ENCODE data around the gene RASSF1. TPM values are rescaled to one million over a fixed set of nuclear protein-coding genes. Genes with fewer than 3 reads are reported as not detected.

Gene RASSF1
- total RNA-seq, 1 donor from 2014 or later, result 39.5 TPM

DNA sequence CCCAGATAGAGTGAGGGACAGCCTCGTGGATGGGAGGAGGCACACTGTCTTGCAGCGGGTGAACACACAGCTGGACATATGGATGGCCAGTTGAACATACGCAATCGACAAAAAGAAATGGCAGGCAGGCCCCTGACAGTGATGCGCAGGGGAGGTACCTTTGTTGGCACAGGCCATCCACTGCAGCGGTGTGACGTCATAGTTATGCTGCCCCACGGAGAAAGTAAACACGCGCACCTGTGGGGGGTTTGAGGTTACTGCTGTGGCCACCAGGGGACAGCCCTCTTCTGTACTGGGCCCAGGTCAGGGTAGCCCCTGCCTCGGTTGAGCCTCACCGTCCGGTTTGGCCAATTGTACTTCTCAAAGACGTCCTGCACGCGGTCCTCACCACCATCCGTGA is 38.1 kb upstream of the RASSF1 start:
- H3K4me3 ChIP-seq, result no peak overlapping the region
- DNase-seq, result no peak
- TF ChIP-seq, protein P1, sequence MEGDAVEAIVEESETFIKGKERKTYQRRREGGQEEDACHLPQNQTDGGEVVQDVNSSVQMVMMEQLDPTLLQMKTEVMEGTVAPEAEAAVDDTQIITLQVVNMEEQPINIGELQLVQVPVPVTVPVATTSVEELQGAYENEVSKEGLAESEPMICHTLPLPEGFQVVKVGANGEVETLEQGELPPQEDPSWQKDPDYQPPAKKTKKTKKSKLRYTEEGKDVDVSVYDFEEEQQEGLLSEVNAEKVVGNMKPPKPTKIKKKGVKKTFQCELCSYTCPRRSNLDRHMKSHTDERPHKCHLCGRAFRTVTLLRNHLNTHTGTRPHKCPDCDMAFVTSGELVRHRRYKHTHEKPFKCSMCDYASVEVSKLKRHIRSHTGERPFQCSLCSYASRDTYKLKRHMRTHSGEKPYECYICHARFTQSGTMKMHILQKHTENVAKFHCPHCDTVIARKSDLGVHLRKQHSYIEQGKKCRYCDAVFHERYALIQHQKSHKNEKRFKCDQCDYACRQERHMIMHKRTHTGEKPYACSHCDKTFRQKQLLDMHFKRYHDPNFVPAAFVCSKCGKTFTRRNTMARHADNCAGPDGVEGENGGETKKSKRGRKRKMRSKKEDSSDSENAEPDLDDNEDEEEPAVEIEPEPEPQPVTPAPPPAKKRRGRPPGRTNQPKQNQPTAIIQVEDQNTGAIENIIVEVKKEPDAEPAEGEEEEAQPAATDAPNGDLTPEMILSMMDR (IDR thresholded peaks at IDR 0.05), result no peak
- H3K27ac ChIP-seq, result no peak overlapping the region
- H3K9me3 ChIP-seq, result no peaks in the 10 kb centered on the region
- intact Hi-C loops (cut with DNase I), result no loop called here
- ATAC-seq, result no peak
- H3K36me3 ChIP-seq, result peaks cover 33% of the 10 kb centered on the region
- H3K27me3 ChIP-seq (ENCODE audit: low read depth), result no peaks in the 10 kb centered on the region
- H3K4me1 ChIP-seq, result no peaks in the 10 kb centered on the region

DNA sequence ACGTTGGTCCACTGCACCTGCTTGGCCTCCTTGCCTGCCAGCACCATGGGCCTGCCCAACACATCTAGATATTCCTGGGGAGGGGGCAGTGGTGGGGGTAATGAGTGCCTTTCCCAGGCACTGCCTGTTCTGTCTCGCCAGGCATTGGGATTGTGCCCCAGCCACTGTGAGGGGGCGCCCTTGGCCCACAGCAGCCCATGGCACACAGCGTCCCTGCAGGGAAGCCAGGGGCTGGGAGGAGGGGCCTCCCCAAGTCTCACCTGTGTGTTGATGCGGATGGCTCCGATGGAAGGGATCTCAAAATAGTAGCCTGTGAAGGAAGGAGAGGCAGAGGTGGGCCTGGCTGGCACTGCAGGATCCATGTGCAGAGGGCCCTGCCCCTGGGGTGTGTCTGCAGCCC is 37.4 kb upstream of the RASSF1 start:
- Histone ChIP-seq H3K4me3 (no peak overlapping the region), H3K36me3 (peaks cover 30% of the 10 kb centered on the region), H3K9me3 (no peaks in the 10 kb centered on the region), H3K27ac (no peak overlapping the region), H3K4me1 (no peaks in the 10 kb centered on the region), H3K27me3 (ENCODE audit: low read depth) (no peaks in the 10 kb centered on the region)
- intact Hi-C loops (cut with DNase I), result no loop called here
- TF ChIP-seq, protein P1 (IDR thresholded peaks at IDR 0.05), result no peak
- ATAC-seq (no peak), DNase-seq (no peak)

DNA sequence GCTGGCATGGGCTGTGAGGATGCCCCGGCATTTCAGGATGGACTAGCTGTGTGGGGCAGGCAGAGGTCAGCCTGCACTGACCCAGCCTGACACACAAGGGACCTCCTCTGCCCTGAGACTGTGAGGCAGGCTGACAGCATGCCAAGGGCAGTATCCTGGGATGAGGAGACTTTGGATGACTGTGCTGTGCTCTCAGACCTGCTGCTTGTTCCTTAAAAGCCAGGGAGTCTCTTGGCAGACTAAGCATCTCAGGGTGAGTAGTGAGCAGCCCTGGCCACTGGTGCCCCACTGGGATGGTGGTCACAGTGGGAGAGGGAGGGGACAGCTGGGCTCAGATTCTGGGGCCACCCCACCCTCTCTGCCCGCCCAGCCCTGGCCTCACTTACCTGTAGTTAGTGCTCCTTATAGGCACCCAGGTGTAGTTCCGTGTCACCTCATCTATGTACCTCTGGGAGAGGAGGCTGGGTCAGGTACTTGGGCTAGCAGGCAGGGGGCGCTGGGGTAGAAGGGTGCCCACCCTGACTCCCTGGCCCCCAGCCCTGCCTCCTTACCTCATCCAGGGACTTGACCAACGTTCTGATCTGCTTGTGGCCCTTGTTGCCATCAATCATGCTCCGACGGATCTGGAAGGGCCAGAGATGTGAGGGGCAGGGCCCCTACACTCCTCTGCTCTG is 34.8 kb upstream of the RASSF1 start:
- Histone ChIP-seq H3K4me1 (no peaks in the 10 kb centered on the region), H3K4me3 (no peak overlapping the region), H3K9me3 (no peaks in the 10 kb centered on the region), H3K27ac (no peak overlapping the region), H3K36me3 (peaks cover 26% of the 10 kb centered on the region), H3K27me3 (ENCODE audit: low read depth) (no peaks in the 10 kb centered on the region)
- intact Hi-C loops (cut with DNase I), result no loop called here
- DNase-seq (no peak), ATAC-seq (no peak)
- TF ChIP-seq, protein P1 (IDR thresholded peaks at IDR 0.05), result no peak

DNA sequence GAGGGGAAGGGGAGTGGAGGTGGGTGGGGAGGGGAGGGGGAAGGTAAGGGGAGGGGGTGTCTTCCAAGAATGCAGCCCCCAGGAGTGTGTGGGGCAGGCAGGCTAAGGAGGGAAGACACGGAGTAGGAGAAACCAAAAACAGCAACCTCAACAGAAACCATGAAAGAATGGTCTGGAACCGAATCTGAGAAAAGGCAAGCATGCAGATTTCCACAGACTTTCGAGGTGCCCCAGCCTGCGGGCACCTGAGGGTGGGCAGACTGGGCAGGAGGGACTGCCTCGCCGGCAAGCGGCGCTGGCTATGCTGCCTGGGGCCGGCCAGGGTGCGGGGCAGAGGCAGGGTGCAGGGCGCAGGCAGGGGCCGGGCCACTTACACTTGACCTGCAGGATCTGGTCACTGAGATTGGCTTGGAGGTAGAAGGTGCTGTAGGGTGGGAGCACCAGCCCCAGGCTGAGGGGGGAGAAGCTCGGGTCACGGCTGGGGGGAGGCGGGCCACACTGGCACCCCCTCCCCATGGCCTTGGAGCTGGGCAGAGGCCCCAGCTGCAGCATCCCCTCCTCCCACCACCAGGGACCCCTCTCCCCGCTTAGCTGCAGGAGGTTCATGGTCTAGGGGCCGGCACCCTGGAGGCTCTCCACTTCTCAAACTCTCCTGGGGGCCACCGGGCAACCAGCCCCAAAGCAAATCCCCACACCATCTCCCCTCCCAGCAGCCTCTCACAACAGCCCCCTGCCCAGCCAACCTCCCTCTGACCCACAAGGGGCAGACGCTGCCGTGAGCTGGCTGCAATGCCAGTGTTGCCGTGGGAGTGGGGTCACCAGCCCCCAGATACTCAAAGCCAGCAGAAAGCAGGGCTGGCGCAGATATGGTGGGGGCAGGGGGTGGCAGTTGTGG is 34.0 kb upstream of the RASSF1 start:
- intact Hi-C loops (cut with DNase I), result no loop called here
- Histone ChIP-seq H3K27ac (no peak overlapping the region), H3K27me3 (ENCODE audit: low read depth) (no peaks in the 10 kb centered on the region), H3K4me1 (no peaks in the 10 kb centered on the region), H3K36me3 (peaks cover 22% of the 10 kb centered on the region), H3K4me3 (no peak overlapping the region), H3K9me3 (no peaks in the 10 kb centered on the region)
- DNase-seq, result no peak
- TF ChIP-seq, protein P1 (IDR thresholded peaks at IDR 0.05), result no peak
- ATAC-seq, result peak in 1 of 2 donors; percentile 7

DNA sequence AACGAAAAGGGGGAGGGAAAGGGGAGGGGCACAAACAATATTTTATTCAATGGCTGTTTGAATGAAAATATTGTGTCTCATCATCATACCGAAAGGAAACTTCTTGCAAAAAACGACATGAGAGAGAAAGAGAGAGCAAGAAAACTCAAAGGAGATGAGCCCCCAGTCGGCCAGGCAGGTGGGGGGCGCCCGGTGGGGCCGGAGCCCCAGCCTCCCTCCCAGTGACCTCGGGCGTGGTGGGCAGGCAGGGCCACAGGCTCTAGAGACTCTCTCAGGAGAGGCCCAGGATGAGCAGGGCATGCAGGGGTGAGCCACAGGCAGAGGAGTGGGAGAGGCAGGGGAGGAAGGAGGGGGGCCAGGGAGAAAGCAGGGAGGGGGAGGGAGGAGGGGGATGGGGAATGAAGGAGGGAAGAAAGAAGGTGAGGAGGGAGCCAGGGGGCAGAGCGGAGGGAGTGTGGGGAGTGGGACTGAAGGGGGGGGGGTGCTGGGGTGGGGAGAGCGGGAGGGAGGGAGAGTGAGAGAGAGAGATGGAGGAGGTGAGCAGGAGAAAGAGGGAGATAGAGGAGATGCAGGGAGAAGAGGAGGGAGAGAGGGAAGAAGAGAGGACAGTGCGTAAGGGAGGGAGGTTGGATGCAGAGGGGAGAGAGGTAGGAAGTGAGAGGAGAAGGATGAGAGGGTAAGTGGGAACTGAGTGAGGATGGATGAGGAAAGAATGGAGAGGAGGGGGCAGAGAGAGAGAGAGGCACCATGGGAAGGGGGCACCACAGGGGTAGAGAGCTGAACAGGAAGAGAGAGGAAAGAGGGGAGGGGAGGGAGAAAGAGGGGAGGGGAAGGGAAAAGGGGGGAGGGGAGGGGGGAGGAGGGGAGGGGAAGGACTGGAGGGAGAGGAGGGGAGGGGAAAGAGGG is 32.8 kb upstream of the RASSF1 start:
- TF ChIP-seq, protein P1 (IDR thresholded peaks at IDR 0.05), result no peak
- DNase-seq (no peak), ATAC-seq (no peak)
- Histone ChIP-seq H3K9me3 (no peaks in the 10 kb centered on the region), H3K4me1 (no peaks in the 10 kb centered on the region), H3K27me3 (ENCODE audit: low read depth) (no peaks in the 10 kb centered on the region), H3K4me3 (no peak overlapping the region), H3K36me3 (peaks cover 18% of the 10 kb centered on the region), H3K27ac (no peak overlapping the region)
- intact Hi-C loops (cut with DNase I), result no loop called here

Measured in lower lobe of right lung (tissue), 2 donors.